ENCODE data around the gene MIA3.
A peak's percentile ranks its signal among the peaks of the same experiment; 100 is the strongest.
"Not testable (repeated sequence)": the region's sequence is repeated elsewhere in the genome, so short reads cannot be mapped to it uniquely, and the experiment has no call there.

Gene MIA3, protein sequence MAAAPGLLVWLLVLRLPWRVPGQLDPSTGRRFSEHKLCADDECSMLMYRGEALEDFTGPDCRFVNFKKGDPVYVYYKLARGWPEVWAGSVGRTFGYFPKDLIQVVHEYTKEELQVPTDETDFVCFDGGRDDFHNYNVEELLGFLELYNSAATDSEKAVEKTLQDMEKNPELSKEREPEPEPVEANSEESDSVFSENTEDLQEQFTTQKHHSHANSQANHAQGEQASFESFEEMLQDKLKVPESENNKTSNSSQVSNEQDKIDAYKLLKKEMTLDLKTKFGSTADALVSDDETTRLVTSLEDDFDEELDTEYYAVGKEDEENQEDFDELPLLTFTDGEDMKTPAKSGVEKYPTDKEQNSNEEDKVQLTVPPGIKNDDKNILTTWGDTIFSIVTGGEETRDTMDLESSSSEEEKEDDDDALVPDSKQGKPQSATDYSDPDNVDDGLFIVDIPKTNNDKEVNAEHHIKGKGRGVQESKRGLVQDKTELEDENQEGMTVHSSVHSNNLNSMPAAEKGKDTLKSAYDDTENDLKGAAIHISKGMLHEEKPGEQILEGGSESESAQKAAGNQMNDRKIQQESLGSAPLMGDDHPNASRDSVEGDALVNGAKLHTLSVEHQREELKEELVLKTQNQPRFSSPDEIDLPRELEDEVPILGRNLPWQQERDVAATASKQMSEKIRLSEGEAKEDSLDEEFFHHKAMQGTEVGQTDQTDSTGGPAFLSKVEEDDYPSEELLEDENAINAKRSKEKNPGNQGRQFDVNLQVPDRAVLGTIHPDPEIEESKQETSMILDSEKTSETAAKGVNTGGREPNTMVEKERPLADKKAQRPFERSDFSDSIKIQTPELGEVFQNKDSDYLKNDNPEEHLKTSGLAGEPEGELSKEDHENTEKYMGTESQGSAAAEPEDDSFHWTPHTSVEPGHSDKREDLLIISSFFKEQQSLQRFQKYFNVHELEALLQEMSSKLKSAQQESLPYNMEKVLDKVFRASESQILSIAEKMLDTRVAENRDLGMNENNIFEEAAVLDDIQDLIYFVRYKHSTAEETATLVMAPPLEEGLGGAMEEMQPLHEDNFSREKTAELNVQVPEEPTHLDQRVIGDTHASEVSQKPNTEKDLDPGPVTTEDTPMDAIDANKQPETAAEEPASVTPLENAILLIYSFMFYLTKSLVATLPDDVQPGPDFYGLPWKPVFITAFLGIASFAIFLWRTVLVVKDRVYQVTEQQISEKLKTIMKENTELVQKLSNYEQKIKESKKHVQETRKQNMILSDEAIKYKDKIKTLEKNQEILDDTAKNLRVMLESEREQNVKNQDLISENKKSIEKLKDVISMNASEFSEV (N-terminal part only)

GRCh38 chr1:222618001-222618879, at the start of gene MIA3:
Gene MIA3, plus strand, starts transcription at chr1:222618097. Its CDS starts 14 bp downstream, at chr1:222618111.
- peak in 1 of 3 donors; percentile 18 for DNase-seq (ENCODE audit: low read depth in 3 of 3, low spot score in 1 of 3)

GRCh38 chr1:222570837-222571236, 47.1 kb upstream of the MIA3 start:
- no peak for DNase-seq (ENCODE audit: low read depth in 3 of 3, low spot score in 1 of 3)

- DNase-seq (ENCODE audit: low read depth in 3 of 3, low spot score in 1 of 3) = no peak
Measured at GRCh38 chr1:222579316-222579715, 38.6 kb upstream of the MIA3 start.

GRCh38 chr1:222582099-222582774, 35.7 kb upstream of the MIA3 start:
- no peak for DNase-seq (ENCODE audit: low read depth in 3 of 3, low spot score in 1 of 3)

DNA sequence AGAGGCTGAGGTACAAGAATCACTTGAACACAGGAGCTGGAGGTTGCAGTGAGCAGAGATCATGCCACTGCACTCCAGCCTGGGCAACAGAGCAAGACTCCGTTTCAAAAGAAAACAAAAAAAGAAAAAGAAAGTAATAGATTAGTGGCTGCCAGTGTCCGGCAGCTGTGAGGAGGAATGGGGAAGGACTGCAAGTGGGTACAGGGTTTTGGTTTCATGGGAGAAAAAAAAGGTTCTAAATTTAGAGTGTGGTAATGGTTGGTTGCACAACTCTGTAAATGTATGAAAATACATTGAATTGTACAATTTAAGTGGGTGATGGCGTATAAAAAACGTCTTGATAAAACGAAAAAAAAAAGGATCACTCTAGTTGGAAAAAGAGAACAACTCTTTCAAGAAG, 34.8 kb upstream of the MIA3 start:
- DNase-seq (ENCODE audit: low read depth in 3 of 3, low spot score in 1 of 3) = no peak

- no peak for DNase-seq (ENCODE audit: low read depth in 3 of 3, low spot score in 1 of 3)
Measured at GRCh38 chr1:222586842-222587241, 31.1 kb upstream of the MIA3 start.

DNA sequence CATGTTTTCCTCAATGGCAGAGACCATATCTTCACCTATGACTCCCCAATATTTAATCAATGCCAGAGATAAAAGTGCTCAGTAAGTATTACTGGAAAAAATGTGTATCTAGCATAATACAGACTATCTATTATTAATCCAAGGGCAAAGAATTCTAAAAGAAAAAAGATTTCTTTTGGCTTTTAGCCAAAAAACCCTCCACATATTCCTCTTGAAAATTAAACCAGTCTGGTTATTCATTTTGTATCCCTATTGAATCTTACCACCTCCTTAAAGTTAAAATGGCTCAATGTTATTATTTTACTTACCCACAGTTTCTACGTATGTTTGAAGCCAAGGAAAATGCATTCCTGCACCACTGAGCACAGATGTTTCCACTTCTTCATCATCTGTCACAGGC, 29.8 kb upstream of the MIA3 start:
- no peak for DNase-seq (ENCODE audit: low read depth in 3 of 3, low spot score in 1 of 3)

DNA sequence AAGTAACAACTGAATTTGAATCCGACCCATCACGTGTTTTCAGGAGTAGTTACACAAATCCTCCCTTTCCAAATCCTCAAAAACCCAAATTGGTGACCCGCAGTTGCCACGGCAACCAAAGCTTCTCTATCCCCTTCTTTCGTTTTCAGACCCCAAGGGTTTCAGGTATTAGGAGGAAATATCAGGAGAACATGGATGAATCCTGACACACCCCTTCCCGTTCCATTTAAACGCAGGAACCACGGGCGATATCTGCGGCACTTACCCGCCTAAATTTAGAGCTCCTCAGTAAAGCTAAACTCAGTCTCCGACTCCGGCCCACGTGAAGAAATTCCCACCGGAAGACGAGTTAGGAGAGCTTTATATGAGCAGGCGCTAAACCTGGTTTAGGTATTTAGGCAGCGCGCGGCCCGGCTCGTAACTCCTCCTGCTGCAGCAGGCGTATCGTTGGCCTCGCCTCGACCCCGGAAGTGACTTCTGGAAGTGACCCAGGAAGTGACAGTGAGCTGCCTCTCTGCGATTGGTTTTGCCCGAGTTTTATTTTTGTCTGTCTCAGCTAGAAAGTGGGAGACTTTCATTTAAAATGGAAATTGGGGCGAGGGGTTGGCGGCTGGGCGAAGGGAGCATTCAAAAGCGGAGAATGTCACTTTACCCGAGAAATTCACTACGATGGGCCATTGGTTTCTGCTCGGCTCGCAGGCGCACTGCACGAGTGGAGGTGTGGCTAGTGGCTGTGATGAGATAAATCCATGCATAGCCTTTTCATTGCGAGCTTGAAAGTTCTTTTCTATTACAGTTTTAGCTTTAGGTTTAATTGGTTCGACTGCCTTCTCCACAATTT, 28.2 kb upstream of the MIA3 start, which contains the start of gene TAF1A:
TSS of gene TAF1A (minus strand) at position 472 of the 841 bp plus-strand sequence.
- DNase-seq (ENCODE audit: low read depth in 3 of 3, low spot score in 1 of 3) = peak; percentile 59 to 71 (median 61)

- DNase-seq (ENCODE audit: low read depth in 3 of 3, low spot score in 1 of 3) = no peak
Measured at GRCh38 chr1:222592171-222592570, 25.7 kb upstream of the MIA3 start.

DNA sequence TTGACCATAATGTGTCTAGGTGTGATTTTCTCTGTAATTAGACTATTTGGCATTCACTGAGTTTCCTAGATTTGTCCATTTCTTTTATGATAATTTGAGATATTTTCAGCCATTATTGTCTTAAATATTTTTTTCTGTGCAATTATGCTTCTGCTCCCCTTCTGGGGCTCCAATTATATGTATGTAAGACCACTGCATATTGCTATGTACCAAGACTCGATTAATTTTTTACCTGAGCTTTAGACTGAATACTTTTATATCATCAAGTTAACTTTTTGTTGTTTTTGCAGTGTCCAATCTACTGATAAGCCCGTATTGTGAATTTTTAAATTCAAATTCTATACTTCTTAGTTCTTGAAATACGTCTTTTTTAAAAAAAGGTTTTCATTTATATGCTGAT, 23.1 kb upstream of the MIA3 start:
- DNase-seq (ENCODE audit: low read depth in 3 of 3, low spot score in 1 of 3) = no peak

GRCh38 chr1:222596696-222597095, 21.2 kb upstream of the MIA3 start:
- no peak for DNase-seq (ENCODE audit: low read depth in 3 of 3, low spot score in 1 of 3)

GRCh38 chr1:222600281-222600680, 17.6 kb upstream of the MIA3 start:
- DNase-seq (ENCODE audit: low read depth in 3 of 3, low spot score in 1 of 3) = no peak

DNA sequence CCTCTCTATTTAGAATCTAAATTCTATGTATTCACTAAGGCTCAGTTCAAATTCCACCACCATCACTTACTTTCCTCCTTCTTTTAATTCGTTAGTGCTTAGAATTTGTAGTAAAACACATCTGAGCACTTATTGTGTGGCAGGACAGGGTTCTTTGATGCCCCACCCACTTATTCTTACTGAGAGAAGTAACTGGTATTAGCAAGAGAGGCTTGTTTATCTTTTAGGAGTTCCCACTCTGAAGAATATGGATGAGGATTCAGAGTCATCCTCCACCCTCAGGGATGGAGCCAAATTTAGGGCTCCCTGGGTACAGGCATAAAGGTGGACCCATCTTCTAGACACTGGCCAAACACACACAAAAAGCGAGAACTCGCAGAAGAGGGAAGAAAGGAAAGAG, 16.6 kb upstream of the MIA3 start:
- DNase-seq (ENCODE audit: low read depth in 3 of 3, low spot score in 1 of 3) = no peak

DNA sequence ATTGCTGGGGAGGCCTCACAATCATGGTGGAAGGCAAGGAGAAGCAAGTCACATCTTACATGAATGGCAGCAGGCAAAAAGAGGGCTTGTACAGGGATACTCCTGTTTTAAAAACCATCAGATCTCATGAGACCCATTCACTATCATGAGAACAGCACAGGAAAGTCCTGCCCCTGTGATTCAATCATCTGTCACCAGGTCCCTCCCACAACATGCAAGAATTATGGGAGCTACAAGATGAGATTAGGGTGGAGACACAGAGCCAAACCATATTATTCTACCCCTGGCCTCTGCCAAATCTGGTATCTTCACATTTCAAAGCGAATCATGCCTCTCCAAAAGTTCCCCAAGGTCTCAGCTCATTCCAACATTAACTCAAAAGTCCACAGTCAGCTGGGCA, 11.1 kb upstream of the MIA3 start:
- no peak for DNase-seq (ENCODE audit: low read depth in 3 of 3, low spot score in 1 of 3)

DNA sequence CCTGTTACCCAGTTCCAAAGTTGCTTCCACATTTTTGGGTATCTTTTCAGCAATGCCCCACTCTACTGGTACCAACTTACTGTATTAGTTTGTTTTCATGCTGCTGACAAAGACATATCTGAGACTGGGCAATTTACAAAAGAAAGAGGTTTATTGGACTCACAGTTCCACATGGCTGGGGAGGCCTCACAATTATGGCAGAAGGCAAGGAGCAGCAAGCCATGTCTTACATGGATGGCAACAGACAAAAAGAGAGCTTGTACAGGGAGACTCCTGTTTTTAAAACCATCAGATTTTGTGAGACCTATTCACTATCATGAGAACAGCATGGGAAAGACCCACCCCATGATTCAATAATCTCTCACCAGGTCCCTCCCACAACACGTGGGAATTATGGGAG, 8.8 kb upstream of the MIA3 start:
- DNase-seq (ENCODE audit: low read depth in 3 of 3, low spot score in 1 of 3) = not testable (repeated sequence)

GRCh38 chr1:222610728-222611127, 7.2 kb upstream of the MIA3 start:
- DNase-seq (ENCODE audit: low read depth in 3 of 3, low spot score in 1 of 3) = no peak

GRCh38 chr1:222613627-222614026, 4.3 kb upstream of the MIA3 start:
- DNase-seq (ENCODE audit: low read depth in 3 of 3, low spot score in 1 of 3) = no peak

GRCh38 chr1:222616525-222616924, 1.4 kb upstream of the MIA3 start:
- DNase-seq (ENCODE audit: low read depth in 3 of 3, low spot score in 1 of 3) = no peak

Measured in stimulated activated CD4-positive, alpha-beta T cell treated with anti-CD3 and anti-CD28 coated beads, TNF-alpha, amount 100 ng/mL, for 1 hour (primary cell).